CD4-positive, alpha-beta T cell treated with Interleukin-6 for 4 hours (primary cell): ENCODE results near the gene SORCS2.

Source experiments
- DNase-seq: peaks from one replicate; pipeline ENCODE4 v3.0.0-alpha.2; 2020; ENCODE audit warnings: mixed read lengths

SORCS2 gene

DNA sequence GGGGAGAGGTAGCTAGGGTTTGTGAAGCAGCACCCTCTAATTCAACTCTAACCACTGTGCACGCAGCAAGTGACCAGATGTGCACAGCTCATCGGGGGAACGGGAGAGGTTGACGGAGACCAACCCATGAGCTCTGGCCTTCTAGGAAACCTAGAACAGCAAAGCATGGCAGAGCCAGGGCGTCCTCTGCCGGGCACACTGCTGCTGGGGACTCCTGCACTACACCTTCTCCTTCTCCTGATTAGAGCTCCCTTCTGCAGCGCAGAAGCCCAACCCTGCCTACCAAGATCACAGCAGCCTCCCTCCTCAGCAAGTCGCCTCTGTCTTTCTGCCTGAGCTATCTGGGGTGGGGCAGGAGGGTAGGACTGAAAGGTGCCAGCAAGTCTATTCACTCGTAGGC, 494.7 kb downstream of the SORCS2 start:
- DNase-seq: no peak

DNA sequence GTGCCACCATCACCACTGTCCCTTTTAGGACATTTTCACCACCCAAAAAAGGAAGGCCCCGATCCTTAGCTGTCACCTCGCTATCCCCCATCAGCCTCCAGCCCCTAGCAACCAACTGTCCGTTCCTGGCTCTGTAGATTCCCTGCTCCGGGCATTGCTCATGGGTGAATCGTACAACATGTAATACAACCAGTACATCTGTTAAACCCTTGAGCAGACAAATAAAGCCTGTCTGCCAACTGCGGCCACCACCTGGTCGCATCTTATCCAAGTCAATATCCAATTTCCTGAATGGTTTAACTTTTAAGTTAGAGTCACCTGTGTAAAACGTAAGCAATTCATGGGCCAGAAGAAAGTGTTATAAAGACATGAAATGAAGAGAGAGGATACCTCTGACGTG, 495.5 kb downstream of the SORCS2 start:
- no peak for DNase-seq

DNA sequence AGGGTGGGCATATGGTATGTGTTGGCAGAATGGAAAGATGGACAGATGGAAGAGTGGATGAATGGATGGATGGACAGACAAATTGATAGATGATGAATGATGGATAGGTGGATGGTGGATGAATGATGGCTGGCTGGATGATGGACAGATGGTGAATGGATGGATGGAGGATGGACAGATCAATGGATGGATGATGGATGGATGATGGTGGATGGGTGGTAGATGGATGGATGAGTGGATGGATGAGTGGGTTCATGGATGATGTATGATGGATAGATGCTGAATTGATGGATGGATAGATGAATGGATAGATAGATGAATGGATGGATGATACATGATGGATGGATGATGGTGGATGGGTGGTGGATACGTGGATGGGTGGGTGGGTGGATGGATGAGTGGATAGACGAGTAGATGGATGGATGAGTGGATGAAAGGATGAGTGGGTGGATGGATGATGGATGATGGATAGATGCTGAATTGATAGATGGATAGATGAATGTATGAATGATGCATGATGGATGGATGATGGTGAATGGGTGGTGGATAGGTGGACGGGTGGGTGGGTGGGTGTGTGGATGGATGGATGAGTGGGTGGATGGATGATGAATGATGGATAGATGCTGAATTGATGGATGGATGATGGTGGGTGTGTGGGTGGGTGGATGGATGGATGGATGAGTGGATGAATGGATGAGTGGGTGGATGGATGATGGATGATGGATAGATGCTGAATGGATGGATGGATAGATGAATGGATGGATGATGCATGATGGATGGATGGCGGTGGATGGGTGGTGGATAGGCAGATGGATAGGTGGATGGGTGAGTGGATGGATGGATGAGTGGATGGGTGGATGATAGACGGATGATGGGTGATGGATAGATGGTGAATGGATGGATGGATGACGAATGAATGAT, 497.7 kb downstream of the SORCS2 start:
- DNase-seq: no peak

GRCh38 chr4:7691061-7691460, 498.7 kb downstream of the SORCS2 start:
- no peak for DNase-seq

GRCh38 chr4:7691982-7692381, 499.6 kb downstream of the SORCS2 start:
- DNase-seq: no peak

- no peak for DNase-seq
These were observed 500.3 kb downstream of the SORCS2 start for GRCh38 chr4:7692451-7693236.

DNA sequence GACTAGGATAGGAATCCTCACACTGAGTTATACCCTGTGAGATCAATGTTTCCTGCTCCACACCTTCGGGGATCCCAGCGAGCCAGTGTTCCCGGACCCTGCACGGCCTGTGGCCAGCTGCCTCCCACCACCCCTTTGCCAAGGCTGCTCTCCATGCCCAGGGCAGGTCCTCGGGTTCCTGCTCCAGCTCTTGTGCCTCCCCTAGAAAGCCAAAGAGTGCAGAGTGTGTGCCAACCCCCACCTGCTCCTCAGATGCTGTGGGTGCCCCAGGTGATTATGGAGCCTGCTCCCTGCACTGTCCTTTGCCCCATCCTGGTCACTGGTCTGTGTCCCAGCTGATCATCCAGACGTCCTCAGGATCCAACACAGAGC, 500.9 kb downstream of the SORCS2 start:
- DNase-seq: no peak

GRCh38 chr4:7693711-7694110, 501.4 kb downstream of the SORCS2 start:
- no peak for DNase-seq

- DNase-seq: no peak
These were observed 502.0 kb downstream of the SORCS2 start for GRCh38 chr4:7694324-7694723.

DNA sequence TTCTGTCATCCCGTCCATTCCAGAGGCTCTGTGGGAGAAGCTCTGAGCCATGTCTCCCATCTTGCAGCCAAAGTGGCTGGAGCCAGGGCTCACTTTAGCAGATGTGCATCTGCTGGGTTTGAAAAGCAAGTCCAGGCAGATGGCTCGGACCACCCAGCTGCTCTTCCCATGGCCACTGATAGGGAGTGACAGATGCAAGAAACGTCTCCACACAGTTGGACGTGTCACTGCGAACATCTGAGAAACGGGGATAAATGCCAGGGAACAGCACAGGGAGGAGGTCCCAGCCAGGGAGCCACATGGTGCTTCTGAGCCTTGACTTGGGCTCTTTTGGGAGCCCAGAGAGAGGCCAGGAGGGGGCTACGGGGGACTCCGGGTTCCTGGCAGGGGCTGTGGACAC, 505.0 kb downstream of the SORCS2 start:
- no peak for DNase-seq

DNA sequence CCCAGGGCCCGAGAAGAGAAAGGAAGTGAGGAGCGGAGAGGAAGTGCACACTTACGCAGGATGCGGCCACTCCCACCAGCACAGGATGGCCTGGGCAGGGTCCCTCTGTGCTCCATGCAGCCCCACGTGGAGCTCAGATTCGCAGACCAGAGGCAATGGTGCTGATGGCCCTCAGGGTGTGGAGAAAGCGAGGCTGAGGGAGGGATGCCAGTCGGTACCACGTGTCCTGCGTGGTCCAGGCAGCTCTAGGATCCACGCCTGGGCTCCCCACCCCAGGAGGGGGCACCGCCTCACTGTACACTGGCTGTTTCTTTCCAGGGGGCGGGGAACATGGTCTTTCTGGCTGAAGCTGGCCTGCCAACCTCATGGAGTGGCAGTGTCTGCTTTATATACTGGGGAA, 505.5 kb downstream of the SORCS2 start:
- DNase-seq: no peak

- no peak for DNase-seq
These were observed 506.2 kb downstream of the SORCS2 start for GRCh38 chr4:7698584-7698983.

GRCh38 chr4:7699031-7699430, 506.7 kb downstream of the SORCS2 start:
- no peak for DNase-seq

- no peak for DNase-seq
These were observed 507.5 kb downstream of the SORCS2 start for GRCh38 chr4:7699825-7700224.

GRCh38 chr4:7700665-7701064, 508.3 kb downstream of the SORCS2 start:
- DNase-seq: no peak

- DNase-seq: no peak
These were observed 509.7 kb downstream of the SORCS2 start for GRCh38 chr4:7701866-7702649.

GRCh38 chr4:7703688-7704087, 511.4 kb downstream of the SORCS2 start:
- no peak for DNase-seq

DNA sequence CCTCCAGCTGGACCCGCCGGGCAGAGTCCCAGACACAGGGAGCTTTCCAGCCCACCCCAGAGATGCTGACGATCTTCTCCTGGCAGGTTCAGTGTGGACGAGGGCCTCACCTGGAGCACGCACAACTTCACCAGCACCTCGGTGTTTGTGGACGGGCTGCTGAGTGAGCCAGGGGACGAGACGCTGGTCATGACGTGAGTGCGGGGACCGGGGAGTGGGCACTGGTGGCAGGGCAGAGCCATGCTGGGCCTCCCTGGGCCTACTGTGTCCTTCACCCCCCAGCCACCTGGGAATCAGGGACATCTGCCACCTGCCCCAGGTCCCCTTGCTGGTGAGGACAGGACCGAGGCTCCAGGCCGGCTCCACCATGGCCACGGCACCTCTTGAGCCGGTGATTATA, 511.8 kb downstream of the SORCS2 start:
- no peak for DNase-seq

DNA sequence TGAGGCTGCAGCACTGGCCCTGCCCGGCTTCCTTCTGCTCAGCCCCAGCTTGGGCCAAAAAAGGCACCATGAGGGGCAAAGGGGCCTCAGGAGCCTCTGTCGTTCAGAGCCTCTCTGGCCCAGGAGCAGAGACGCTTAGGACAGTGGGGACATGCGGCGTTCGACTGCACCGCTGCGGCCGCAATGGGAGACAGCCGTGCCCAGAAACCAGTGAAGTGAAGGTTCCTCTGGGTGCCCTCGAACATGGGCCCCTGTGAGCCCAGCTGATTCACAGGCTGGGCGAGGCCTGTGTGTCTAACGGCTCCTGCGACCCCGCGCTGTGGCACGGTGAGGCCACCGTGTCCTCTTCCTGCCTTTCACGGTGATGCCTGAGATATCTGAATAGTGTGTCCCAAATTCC, 512.3 kb downstream of the SORCS2 start:
- DNase-seq: no peak

GRCh38 chr4:7705062-7705461, 512.7 kb downstream of the SORCS2 start:
- DNase-seq: no peak

DNA sequence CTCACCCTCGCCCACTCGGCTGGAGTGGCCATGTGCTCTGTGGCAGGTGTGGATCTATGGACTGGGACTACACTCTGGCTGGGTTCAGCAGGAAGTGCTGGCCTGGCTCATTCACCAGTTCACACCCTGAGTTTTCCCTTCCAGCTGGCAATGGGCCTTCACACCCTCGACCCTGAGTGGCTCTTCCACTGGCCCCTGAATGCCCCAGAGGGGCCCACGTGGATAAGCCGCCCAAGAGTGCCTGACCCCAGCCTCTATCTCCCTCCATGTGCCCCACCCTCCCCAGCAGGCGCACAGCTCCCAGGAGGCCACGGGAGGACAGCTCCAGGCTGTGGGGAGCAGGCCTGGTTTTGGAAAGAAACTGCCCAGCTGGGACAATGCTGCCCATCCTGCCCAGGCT, 513.3 kb downstream of the SORCS2 start:
- no peak for DNase-seq

GRCh38 chr4:7708238-7708637, 515.9 kb downstream of the SORCS2 start:
- no peak for DNase-seq

DNA sequence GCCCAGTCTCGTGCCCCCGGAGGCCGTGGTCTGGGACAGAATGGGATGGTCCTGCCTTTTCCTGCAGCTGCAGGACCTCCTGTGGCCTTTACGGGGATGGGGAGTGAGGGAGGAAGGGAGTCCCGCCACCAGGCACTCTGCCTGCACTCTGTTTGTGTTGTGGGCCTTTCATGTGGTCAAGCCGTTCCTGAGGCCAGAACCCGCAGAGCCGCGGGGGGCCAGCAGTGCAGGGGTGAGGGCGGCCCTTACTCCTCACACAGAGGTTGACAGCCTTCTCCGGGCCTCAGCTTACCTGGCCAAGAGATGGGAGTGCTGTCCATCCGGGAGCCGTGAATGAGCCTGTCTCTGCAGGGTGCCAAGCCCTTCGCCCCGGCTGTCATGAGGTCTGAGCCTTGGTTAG, 516.6 kb downstream of the SORCS2 start:
- DNase-seq: no peak
